Liver (tissue), 9 donors: ENCODE results near the gene MTRF1. TPM values are rescaled to one million over a fixed set of nuclear protein-coding genes. Genes with fewer than 3 reads are reported as not detected.

Source experiments
- DNase-seq: peaks from one replicate; pipeline ENCODE4 v3.0.0-alpha.2; 2017; ENCODE audit warnings: low spot score
- H3K27ac ChIP-seq, 2 donors: one replicate each; pipeline ENCODE4 v1.7.0; 2013; ENCODE audit warnings: inconsistent platforms in 2 of 2, low read length in 2 of 2, control low read depth in 1 of 2, low read depth in 1 of 2, mild to moderate bottlenecking in 1 of 2
- H3K27me3 ChIP-seq, 4 donors: one replicate each; pipeline versions ENCODE4 v1.6.1 to v1.7.0; 2013; ENCODE audit warnings: low read length in 3 of 4, inconsistent platforms in 1 of 4, mild to moderate bottlenecking in 1 of 4, moderate library complexity in 1 of 4; ENCODE audit not compliant: control insufficient read depth in 4 of 4, insufficient read depth in 4 of 4
- H3K36me3 ChIP-seq, 4 donors: one replicate each; pipeline versions ENCODE4 v1.6.1 to v1.7.0; 2013; ENCODE audit warnings: low read length in 3 of 4, mild to moderate bottlenecking in 3 of 4, low read depth in 1 of 4, moderate library complexity in 1 of 4; ENCODE audit not compliant: control insufficient read depth in 4 of 4, insufficient read depth in 3 of 4
- H3K4me1 ChIP-seq, 4 donors: one replicate each; pipeline versions ENCODE4 v1.6.1 to v1.7.0; 2013; ENCODE audit warnings: low read length in 3 of 4, mild to moderate bottlenecking in 3 of 4, moderate library complexity in 1 of 4; ENCODE audit not compliant: control insufficient read depth in 4 of 4, insufficient read depth in 4 of 4
- H3K4me3 ChIP-seq, 3 donors: one replicate each; pipeline versions ENCODE4 v1.6.1 to v1.7.0; 2013; ENCODE audit warnings: low read length in 3 of 3, control low read depth in 1 of 3, low read depth in 1 of 3, mild to moderate bottlenecking in 1 of 3
- H3K9ac ChIP-seq, 2 donors: one replicate each; pipeline ENCODE4 v1.7.0; 2013; ENCODE audit warnings: low read length in 2 of 2, mild to moderate bottlenecking in 2 of 2, moderate library complexity in 2 of 2, control low read depth in 1 of 2, low read depth in 1 of 2
- H3K9me3 ChIP-seq, 4 donors: one replicate each; pipeline versions ENCODE4 v1.6.1 to v1.7.0; 2013; ENCODE audit warnings: low read length in 3 of 4; ENCODE audit not compliant: control insufficient read depth in 4 of 4
- EGR1 ChIP-seq, 2 donors: IDR thresholded peaks; 2 replicates each; pipeline ENCODE4 v1.6.1; 2016 to 2018; ENCODE audit warnings: antibody characterized with exemption in 2 of 2, low read depth in 2 of 2
- FOXA1 ChIP-seq: IDR thresholded peaks from 2 replicates; pipeline ENCODE4 v1.6.1; 2016; ENCODE audit warnings: antibody characterized with exemption
- FOXA2 ChIP-seq: IDR thresholded peaks from 2 replicates; pipeline ENCODE4 v1.6.1; 2016; ENCODE audit warnings: antibody characterized with exemption
- GABPA ChIP-seq, 2 donors: IDR thresholded peaks in 1 of 2; conservative IDR thresholded peaks in 1 of 2; 2 replicates each; pipeline ENCODE4 v1.6.1; 2016; ENCODE audit warnings: antibody characterized with exemption in 2 of 2, mild to moderate bottlenecking in 1 of 2, moderate library complexity in 1 of 2
- HNF4A ChIP-seq, 2 donors: conservative IDR thresholded peaks; 2 replicates each; pipeline ENCODE4 v1.6.1; 2016; ENCODE audit warnings: antibody characterized with exemption in 2 of 2, mild to moderate bottlenecking in 2 of 2
- HNF4G ChIP-seq: IDR thresholded peaks from 2 replicates; pipeline ENCODE4 v1.6.1; 2016; ENCODE audit warnings: antibody characterized with exemption
- JUND ChIP-seq, 2 donors: IDR thresholded peaks; 2 replicates each; pipeline ENCODE4 v1.6.1; 2016; ENCODE audit warnings: antibody characterized with exemption in 2 of 2
- NR2F2 ChIP-seq: IDR thresholded peaks from 2 replicates; pipeline ENCODE4 v1.6.1; 2016; ENCODE audit warnings: antibody characterized with exemption
- RAD21 ChIP-seq, 2 donors: IDR thresholded peaks; 2 replicates each; pipeline ENCODE4 v1.6.1; 2016; ENCODE audit warnings: antibody characterized with exemption in 2 of 2, mild to moderate bottlenecking in 2 of 2
- REST ChIP-seq: IDR thresholded peaks from 2 replicates; pipeline ENCODE4 v1.6.1; 2016; ENCODE audit warnings: antibody characterized with exemption, mild to moderate bottlenecking
- RXRA ChIP-seq, 2 donors: IDR thresholded peaks; 2 replicates each; pipeline ENCODE4 v1.6.1; 2017 to 2018; ENCODE audit warnings: antibody characterized with exemption in 2 of 2, mild to moderate bottlenecking in 1 of 2
- SP1 ChIP-seq: IDR thresholded peaks from 2 replicates; pipeline ENCODE4 v1.6.1; 2018; ENCODE audit warnings: antibody characterized with exemption, mild to moderate bottlenecking
- TAF1 ChIP-seq: conservative IDR thresholded peaks from 2 replicates; pipeline ENCODE4 v1.6.1; 2016; ENCODE audit warnings: antibody characterized with exemption, mild to moderate bottlenecking
- YY1 ChIP-seq: IDR thresholded peaks from 2 replicates; pipeline ENCODE4 v1.6.1; 2016; ENCODE audit warnings: antibody characterized with exemption, mild to moderate bottlenecking
- WGBS: extraction: QIAGEN DNeasy Blood & Tissue Kit; methylation state at CpG from one replicate; pipeline ENCODE4 v1.1.7; 2013; 5-methylcytosine and 5-hydroxymethylcytosine counted together
- polyA plus RNA-seq, 2 donors: library from polyadenylated mRNA; stranded (reverse) in 1 of 2; unstranded in 1 of 2; fragments of 200-250 nt in 1 of 2; fragments of >200 nt in 1 of 2; fragmentation: Nextera tagmentation in 1 of 2; extraction: Ambion mirVana in 1 of 2; gene quantifications; one replicate each; pipeline versions ENCODE4 v1.2.1 to v1.2.3, GENCODE V29; 2013 to 2015
- total RNA-seq, 2 donors: library from RNA; depleted of rRNA; stranded (reverse); fragments of >200 nt; gene quantifications; one replicate each; pipeline ENCODE4 v1.2.3, GENCODE V29; 2014
- TF ChIP-seq, protein P1 (sequence below): IDR thresholded peaks from 2 replicates; pipeline ENCODE4 v1.6.1; 2016; ENCODE audit warnings: antibody characterized with exemption
- TF ChIP-seq, protein P2 (sequence below): fragments of 150-350 bp; IDR thresholded peaks from 2 replicates; pipeline ENCODE4 v1.5.1; 2017; ENCODE audit warnings: improper control_type of control experiment, low read depth, low read length; ENCODE audit not compliant: missing input control
- TF ChIP-seq, protein P3 (sequence below): IDR thresholded peaks from 2 replicates; pipeline ENCODE4 v1.6.1; 2016; ENCODE audit warnings: antibody characterized with exemption
- TF ChIP-seq, protein P4 (sequence below): IDR thresholded peaks from 2 replicates; pipeline ENCODE4 v1.6.1; 2016; ENCODE audit warnings: antibody characterized with exemption
- donor health status: healthy.
- donor health status: healthy.
- donor health status: healthy.
- donor health status: healthy.
- donor health status: healthy.

The MTRF1 gene
- total and polyA plus RNA-seq, 4 donors, result 4.9 to 11.0 (median 9.9) TPM

DNA sequence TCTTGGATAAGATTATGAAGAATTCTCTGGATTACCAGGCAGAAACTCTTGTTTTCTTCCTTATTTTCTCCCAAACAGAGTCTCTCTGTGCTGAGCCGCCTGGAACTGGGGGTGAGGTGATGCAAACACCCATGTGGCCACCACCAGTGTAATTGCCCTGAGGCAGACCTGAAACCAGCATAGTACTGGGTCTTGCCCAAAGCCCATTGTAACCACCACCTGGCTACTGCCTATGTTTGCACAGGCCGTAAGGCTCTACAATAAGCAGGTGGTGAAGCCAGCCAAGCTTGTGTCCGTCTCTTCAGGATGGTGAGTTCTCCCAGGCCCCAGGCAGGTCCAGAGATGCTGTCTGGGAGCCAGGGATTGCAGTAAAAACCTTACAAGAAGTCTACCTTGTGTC is 50.1 kb downstream of the MTRF1 start:
- Histone ChIP-seq H3K4me3 (no peak overlapping the region), H3K9me3 (peaks cover 0 to 2% (median 0%) of the 10 kb centered on the region in 4 donors), H3K27me3 (no peaks in the 10 kb centered on the region), H3K27ac (no peak overlapping the region), H3K36me3 (peaks cover 0 to 2% (median 0%) of the 10 kb centered on the region in 4 donors), H3K4me1 (no peaks in the 10 kb centered on the region), H3K9ac (no peak overlapping the region)
- no peak for TF ChIP-seq NR2F2
- TF ChIP-seq, protein P1, sequence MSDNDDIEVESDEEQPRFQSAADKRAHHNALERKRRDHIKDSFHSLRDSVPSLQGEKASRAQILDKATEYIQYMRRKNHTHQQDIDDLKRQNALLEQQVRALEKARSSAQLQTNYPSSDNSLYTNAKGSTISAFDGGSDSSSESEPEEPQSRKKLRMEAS, result no peak
- no peak for TF ChIP-seq REST
- no peak for TF ChIP-seq EGR1 (IDR thresholded peaks at IDR 0.05; ENCODE audit: low read depth in 2 of 2)
- TF ChIP-seq RXRA (IDR thresholded peaks at IDR 0.05), result no peak
- TF ChIP-seq, protein P2, sequence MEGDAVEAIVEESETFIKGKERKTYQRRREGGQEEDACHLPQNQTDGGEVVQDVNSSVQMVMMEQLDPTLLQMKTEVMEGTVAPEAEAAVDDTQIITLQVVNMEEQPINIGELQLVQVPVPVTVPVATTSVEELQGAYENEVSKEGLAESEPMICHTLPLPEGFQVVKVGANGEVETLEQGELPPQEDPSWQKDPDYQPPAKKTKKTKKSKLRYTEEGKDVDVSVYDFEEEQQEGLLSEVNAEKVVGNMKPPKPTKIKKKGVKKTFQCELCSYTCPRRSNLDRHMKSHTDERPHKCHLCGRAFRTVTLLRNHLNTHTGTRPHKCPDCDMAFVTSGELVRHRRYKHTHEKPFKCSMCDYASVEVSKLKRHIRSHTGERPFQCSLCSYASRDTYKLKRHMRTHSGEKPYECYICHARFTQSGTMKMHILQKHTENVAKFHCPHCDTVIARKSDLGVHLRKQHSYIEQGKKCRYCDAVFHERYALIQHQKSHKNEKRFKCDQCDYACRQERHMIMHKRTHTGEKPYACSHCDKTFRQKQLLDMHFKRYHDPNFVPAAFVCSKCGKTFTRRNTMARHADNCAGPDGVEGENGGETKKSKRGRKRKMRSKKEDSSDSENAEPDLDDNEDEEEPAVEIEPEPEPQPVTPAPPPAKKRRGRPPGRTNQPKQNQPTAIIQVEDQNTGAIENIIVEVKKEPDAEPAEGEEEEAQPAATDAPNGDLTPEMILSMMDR, result no peak
- TF ChIP-seq HNF4G, result no peak
- no peak for TF ChIP-seq RAD21 (IDR thresholded peaks at IDR 0.05)
- TF ChIP-seq, protein P3, sequence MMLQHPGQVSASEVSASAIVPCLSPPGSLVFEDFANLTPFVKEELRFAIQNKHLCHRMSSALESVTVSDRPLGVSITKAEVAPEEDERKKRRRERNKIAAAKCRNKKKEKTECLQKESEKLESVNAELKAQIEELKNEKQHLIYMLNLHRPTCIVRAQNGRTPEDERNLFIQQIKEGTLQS, result no peak
- TF ChIP-seq FOXA1, result no peak
- no peak for TF ChIP-seq SP1
- TF ChIP-seq FOXA2, result no peak
- TF ChIP-seq GABPA (IDR thresholded peaks at IDR 0.05 in 1 of 2, conservative IDR thresholded peaks at IDR 0.05 in 1 of 2), result no peak
- TF ChIP-seq, protein P4, sequence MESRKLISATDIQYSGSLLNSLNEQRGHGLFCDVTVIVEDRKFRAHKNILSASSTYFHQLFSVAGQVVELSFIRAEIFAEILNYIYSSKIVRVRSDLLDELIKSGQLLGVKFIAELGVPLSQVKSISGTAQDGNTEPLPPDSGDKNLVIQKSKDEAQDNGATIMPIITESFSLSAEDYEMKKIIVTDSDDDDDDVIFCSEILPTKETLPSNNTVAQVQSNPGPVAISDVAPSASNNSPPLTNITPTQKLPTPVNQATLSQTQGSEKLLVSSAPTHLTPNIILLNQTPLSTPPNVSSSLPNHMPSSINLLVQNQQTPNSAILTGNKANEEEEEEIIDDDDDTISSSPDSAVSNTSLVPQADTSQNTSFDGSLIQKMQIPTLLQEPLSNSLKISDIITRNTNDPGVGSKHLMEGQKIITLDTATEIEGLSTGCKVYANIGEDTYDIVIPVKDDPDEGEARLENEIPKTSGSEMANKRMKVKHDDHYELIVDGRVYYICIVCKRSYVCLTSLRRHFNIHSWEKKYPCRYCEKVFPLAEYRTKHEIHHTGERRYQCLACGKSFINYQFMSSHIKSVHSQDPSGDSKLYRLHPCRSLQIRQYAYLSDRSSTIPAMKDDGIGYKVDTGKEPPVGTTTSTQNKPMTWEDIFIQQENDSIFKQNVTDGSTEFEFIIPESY, result no peak
- TF ChIP-seq YY1, result no peak
- no peak for TF ChIP-seq TAF1
- TF ChIP-seq HNF4A (conservative IDR thresholded peaks at IDR 0.05), result no peak
- TF ChIP-seq JUND (IDR thresholded peaks at IDR 0.05), result no peak
- DNase-seq, result no peak
- 93% methylated on average over 3 of the region's 3 CpGs for WGBS
